COLO668 (cell line): ENCODE results near the gene EEFSEC.

ENCODE experiments used
- DNase-seq: peaks from one replicate; lab custom pipeline; 2025; ENCODE audit not compliant: unreplicated experiment; lab: John Stamatoyannopoulos, UW

EEFSEC gene

DNA sequence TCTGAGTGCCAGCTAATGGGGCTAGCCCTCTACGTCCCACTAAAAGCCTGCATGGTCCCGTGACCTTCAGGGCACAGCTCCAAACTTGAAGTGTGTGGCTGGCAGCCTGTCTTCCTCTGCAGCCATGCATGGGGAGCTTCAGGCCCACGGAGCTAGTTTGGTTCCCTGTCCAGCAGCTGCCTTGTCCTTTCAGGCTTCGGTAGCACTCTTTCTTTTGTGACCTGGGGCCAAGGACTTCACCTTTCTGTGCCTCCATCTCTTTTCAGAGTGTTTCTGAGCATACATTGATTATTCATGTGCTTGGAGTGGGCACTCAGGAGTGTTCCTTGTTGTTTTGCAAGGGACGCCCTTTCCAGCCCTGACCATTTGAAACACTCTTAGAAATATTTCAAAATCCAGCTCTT, 158.2 kb downstream of the EEFSEC start:
- DNase-seq, result no peak

DNA sequence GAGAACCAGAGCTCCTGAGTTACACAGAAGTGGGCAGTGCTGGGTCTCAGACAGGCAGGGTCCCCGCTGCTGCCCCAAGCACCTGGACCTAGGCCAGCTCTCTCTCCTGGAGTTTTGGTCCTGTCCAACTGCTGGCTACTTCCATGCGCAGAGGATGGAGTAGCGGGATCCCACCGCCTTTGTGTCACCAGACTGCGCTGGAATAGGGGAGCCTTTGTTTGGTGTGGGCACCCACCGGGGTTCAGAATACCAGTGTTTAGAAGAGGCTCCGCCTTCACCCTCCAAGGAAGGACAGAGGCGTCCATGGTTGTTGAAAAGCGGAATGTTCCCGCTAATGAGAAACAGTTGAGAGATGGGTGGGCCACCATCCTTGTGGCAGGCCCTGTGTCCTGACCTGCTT, 159.0 kb downstream of the EEFSEC start:
- no peak for DNase-seq

DNA sequence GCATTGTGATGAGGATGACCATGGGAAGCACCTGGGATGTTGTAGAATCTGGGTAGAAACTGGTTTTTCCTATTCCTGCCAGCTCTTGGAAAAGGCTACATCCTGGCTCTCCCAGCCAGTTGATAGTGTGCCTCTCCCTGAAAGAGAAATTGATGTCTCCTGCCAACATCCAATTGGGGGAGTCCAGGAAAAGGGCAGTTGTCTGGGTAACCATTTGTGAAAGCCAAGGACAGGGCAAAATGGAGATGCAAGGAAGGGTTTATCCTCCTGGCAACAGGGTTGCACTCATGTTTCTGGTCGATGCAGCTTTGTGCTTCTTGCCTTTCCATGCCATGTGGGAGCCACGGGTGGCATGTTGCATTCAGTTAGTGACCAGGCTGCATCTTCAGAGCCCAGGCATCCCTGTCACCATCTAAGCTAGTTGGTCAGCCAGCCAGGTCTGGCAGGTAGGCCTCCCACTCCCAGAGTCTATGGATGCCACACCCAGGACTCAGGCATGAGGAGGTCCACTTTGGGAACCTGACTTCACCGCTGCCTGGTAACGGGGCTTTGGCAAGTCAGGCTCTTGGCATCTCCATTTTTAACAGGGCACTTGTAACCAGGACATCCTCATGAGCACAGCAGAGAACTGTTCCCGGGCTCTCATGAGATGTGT, 159.9 kb downstream of the EEFSEC start:
- no peak for DNase-seq

- no peak for DNase-seq
Observed at GRCh38 chr3:128313935-128314334, 160.7 kb downstream of the EEFSEC start.

- no peak for DNase-seq
Observed at GRCh38 chr3:128315313-128315712, 162.0 kb downstream of the EEFSEC start.

DNA sequence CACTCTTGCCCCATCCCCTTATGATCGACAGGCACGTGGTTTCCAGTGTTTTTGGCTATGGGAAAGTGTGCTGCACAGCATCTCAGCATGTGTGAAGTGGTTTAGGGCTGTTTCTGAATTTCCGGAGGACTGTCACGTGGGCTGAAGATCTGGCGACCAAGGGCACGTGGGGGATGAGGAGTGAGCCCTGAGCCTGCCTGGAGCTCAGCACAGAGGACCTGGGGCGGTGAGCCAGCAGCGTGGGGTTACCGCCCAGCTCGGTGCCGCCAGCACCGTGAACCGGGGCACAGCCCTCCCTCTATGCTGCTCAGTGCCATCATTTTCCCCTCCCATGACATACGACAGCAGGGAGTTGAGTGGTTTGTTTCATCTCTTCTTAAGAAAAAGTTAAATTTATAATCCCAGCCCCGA, 163.2 kb downstream of the EEFSEC start:
- no peak for DNase-seq

- DNase-seq, result no peak
Observed at GRCh38 chr3:128317101-128317697, 163.9 kb downstream of the EEFSEC start.

DNA sequence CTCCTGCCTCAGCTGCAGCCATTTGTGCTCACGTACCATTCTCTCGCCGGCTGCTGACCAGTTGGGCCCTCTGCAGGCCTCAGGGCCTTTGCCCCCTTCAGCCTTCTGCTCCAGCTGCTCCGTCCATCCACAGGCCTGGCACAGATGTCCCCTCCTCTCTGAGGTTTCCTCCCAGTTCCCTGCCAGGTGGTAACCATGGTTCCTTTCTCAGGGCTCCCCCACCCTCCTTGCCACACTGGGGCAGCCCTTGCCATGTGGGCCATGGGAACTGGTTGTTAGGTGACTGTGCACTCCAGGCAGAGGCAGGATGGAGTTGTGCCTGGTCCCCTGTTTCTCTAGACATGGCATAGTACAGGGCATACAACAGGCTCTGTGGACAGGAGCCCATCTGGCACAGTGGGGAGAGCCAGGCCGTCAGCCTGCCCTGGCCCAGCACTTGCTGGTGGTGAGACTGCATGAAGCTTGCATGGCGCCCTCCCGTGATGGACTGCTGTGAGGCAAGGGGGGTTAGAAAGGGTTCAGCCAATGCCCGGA, 164.5 kb downstream of the EEFSEC start:
- no peak for DNase-seq

- no peak for DNase-seq
Observed at GRCh38 chr3:128318275-128318941, 165.1 kb downstream of the EEFSEC start.

GRCh38 chr3:128319107-128319506, 165.8 kb downstream of the EEFSEC start:
- DNase-seq, result no peak

GRCh38 chr3:128319741-128320141, 166.5 kb downstream of the EEFSEC start:
- DNase-seq, result peak; percentile 76

GRCh38 chr3:128320551-128321340, 167.5 kb downstream of the EEFSEC start:
- no peak for DNase-seq

GRCh38 chr3:128321418-128321817, 168.1 kb downstream of the EEFSEC start:
- DNase-seq, result no peak

DNA sequence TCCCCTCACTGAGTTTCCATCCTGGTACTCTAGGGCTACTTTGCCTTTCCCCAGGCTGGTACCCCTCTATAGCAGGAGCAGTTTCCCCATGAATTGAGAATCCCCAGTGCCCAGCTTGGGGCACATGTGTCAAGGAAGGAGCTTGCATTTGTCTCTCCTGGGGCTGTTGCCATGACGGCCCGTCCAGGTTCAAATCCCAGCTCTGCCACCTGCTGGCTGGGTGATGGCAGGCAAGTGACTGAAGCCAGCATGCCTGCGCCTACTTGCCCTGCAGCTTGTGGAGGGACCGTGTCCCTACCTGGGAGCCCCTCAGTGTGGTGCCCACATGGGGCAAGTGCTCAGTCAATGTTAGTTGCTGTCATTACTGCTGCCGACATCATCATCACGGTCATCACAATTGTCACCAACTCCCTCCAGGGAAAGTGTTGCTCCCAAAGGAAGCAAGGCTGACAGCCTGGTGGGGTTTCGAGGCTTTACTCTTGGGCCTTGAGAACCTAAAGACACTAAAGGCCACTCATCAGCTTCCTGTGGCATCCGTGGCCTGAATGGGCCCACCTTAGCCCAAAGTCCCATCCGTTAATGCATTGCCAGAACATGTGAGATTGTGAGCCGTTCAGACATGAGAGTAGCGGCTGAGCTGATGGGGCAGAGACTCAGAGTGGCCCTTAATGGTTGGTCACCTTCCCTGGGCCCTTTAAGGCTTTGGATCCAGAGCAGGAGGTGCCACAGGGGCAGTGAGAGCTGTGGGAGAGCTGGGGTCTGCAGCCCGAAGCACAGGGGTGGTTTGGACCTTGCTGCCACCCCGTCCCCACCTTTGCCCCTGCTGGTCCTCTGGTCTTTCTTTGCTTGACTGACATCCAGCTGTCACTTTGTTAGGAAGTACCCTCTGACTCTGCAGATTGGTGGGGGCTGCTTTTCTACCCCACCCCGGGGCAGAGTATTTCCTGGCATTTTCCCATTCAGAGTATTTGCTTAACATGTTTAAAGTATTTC, 169.0 kb downstream of the EEFSEC start:
- peak; percentile 46 for DNase-seq

GRCh38 chr3:128323206-128324081, 170.2 kb downstream of the EEFSEC start:
- DNase-seq, result peak; percentile 12

- DNase-seq, result no peak
Observed at GRCh38 chr3:128324911-128325592, 171.8 kb downstream of the EEFSEC start.

- DNase-seq, result no peak
Observed at GRCh38 chr3:128326051-128326823, 173.0 kb downstream of the EEFSEC start.

DNA sequence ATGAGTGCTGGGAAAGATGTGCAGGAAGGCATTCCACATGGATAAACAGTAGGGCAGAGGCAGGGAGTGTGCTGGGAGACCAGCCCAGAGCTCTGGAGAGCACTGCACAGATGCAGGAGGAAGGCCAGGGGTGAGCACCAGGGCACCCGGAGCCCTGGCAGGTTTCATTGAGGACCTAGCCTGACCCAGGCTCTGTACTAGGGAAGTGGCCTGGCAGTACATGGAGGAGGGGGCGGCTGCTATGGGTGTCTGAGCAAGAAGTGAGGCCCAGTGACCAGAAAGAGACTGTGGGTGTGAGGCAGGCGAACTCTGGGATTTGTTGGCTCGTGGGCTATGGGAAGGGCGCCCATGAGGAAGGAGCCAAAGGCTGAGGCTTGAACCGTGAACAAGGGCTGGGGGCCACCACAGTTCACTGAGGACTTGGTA, 174.3 kb downstream of the EEFSEC start:
- no peak for DNase-seq
